RKO (cell line): Measurements from ENCODE around the gene PSAPL1.
A peak's percentile ranks its signal among the peaks of the same experiment; 100 is the strongest.

Experiments
- DNase-seq: peaks from one replicate; pipeline ENCODE4 v3.0.0-alpha.2; 2016; ENCODE audit warnings: low spot score

The PSAPL1 gene, protein sequence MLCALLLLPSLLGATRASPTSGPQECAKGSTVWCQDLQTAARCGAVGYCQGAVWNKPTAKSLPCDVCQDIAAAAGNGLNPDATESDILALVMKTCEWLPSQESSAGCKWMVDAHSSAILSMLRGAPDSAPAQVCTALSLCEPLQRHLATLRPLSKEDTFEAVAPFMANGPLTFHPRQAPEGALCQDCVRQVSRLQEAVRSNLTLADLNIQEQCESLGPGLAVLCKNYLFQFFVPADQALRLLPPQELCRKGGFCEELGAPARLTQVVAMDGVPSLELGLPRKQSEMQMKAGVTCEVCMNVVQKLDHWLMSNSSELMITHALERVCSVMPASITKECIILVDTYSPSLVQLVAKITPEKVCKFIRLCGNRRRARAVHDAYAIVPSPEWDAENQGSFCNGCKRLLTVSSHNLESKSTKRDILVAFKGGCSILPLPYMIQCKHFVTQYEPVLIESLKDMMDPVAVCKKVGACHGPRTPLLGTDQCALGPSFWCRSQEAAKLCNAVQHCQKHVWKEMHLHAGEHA

DNA sequence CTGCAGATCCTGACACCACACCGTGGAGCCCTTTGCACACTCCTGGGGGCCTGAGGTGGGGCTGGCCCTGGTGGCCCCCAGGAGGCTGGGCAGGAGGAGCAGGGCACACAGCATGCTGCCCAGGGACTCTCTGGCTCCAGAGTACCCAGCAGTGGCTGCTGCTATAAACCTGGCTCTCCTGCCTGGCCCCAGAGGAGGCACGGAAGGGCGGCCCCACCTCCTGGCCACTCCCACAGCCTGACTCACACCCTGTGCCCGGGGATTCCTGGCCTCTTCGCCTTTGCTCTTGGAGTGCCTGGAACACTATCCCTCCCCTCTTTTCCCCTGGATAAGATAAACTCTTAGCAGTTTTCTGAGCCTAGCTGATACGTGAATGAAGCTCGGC lies at the start of gene PSAPL1:
TSS of gene PSAPL1 (minus strand) at position 165 of the 385 bp plus-strand sequence. CDS start at position 114, 51 bp downstream.
- DNase-seq: peak; percentile 16

DNA sequence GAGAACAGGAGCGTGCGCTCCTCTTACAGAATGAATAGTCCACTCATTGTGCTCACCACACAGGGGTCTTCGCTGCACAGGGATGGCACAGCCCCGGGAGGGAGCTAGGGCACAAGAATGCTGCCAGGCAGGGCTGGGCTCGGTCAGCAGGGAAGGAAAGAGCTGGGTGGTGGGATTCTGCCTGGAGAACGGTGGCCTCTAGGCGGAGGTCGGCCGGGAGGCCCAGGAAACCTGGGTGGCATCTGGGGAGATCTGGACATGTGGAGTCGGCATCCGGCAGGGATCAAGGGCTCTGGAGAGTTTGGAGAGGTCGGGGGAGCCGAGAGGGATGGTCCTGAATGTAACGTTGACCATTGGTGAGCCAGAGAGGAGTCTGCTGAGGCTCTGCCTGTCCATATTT lies 46.5 kb upstream of the PSAPL1 start:
- no peak for DNase-seq

DNA sequence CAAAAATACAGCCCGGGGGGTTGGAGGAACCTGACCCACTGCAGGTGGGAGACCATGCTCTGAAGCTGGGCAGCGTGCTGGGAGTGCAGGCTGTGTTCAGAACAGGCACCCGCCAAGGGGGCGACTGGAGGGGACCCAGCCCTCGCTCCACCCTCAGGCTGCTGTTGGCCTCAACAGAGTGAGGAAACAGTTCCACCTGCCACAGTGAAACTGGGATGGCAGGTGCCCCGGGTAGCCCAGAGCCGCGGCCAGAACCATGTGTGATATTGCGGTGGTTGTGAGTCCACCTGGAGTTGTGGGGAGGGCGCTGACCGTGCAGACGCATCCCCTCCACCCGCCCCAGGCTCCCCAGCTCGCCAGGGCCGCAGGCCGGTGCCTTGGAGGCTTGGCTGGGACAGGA lies 45.7 kb upstream of the PSAPL1 start:
- DNase-seq: no peak

DNA sequence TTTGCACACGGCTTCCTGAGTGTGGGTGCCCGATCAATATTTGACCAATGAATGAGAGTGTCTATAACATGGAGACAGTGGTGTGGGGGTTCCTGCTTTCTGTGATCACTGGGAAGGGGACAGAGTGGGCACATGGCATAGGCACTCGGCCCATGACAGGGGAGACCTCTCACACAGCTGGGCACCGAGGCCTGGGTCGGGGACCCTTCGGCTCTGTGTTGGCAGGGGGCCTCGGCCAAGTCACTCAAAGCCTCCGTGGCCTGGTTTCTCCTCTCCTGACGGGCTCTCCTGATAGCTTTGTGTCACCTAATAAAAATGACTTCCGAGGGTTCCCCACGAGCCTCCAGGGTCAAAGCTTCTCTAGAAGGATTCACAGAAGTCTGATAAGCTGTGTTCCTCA lies 43.9 kb upstream of the PSAPL1 start:
- no peak for DNase-seq

DNA sequence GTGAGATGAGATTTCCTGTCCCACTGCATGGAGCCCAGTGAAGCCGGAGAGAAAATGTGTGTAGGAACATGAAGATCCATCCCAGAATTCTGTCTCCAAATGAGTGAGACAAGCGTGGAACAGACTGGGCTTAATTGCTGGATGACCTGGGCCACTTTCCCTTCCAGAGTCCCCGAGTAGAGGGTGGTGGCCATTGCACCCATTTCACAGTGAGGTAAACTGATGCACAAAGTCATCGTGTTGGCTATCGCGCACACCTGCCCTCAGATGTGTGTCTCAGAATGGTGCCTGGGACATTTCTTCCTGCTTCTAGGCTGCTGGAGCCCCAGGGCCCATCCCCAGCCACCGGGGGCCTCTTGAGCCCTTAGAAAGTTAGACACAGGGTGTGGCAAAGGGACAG lies 43.0 kb upstream of the PSAPL1 start:
- no peak for DNase-seq

DNA sequence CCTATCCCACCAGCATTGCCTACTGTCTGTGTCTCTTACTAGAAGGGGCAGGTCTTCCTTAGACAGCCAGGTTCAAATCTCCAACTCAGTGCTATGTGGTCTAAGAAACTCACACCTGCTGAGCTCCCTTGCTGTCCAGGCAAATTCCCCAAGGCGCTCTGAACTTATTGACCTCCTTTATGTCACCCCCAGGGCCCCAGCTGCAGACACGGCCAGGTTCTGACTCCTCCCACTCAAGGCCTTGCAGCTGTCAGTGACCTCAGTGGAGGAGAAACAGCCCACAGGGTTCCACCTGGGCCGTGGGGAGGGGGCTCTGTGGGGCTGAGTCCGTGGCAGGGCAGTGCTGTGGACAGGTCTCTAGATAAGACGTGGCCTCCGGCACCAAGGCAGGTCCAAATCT lies 42.1 kb upstream of the PSAPL1 start:
- DNase-seq: no peak

DNA sequence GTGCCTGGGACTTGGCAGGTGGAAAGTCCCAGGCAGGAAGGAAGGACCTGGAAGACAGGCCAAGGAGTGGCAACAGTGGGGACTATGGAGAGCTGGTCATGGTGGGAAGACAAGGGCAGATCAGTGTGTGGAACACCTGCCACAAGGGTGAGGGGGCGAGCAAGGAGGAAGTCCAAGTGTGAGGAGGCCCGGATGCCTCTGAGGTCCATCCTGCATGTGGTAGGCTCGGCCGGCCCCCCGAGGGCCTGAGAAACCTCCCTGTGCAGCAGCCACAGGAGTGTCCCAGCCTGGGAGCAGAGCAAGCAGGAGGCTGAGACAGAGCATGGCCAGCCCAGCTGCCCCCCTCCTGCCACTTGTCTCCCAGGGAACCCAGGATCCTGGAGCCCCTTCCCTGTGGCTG lies 40.5 kb upstream of the PSAPL1 start:
- DNase-seq: no peak

DNA sequence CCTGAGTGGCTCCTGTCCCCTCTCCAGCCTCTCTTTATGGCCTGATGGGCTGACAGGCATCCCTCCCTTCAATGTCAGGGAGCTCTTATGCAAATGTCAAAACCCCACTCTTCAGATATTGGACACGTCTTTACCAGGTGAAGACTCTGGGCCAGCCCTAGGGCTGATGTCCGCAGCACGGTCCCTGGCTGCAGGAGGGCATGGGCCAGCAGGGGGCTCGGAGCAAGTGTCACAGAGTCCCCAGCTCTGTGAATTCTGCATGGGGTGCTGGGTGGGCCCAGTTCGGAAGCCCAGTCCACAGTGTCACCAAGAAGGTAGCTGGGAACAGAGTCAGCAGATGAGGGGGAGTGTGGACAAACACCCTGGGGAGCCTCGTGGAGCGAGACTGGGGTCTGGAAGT lies 39.6 kb upstream of the PSAPL1 start:
- DNase-seq: no peak

DNA sequence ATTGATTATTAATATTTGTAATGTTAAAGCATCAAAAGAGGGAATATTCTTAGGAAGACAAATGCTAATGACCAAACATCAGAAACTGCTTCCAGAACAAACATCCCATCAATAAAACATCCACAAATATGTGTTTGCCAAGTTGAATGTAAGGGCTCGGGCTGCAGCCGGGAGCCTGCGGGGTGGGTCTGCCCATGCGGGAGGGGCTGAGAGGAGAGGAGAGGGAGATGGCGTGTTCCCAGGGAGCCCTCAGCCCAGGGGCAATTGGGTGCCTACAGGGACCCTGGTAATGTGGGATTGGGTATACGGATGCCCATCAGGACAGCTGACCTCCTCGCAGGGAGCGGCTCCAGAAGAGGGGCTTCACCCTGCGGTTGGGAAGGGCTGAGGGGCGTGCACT lies 38.4 kb upstream of the PSAPL1 start:
- DNase-seq: no peak

DNA sequence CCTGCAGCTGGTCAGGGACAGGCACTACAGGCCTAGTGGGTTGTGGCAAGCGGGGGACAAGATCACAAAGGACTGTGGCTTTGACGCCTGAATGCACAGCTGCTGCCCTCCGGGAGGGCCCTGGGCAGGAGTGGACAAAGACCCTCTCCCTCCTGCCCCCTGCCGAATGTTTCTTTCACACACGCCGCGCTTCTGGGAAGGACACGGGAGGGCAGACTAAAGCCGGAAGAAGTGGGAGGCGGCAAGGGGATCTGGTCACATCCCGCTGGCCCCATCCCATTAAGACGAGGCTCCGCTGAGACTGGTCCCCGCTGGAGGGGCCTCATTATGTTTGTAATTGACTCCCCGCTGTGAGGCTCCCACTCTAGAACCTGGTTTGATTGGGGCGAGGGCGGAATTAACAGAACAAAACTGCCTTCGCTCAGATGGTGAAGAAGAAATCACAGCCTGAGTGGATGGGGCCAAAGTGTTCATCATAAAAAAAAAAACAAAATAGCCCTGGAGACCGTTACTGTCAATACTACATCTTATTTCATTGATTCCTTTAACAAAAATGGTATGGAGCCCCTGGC lies 37.8 kb upstream of the PSAPL1 start:
- no peak for DNase-seq

DNA sequence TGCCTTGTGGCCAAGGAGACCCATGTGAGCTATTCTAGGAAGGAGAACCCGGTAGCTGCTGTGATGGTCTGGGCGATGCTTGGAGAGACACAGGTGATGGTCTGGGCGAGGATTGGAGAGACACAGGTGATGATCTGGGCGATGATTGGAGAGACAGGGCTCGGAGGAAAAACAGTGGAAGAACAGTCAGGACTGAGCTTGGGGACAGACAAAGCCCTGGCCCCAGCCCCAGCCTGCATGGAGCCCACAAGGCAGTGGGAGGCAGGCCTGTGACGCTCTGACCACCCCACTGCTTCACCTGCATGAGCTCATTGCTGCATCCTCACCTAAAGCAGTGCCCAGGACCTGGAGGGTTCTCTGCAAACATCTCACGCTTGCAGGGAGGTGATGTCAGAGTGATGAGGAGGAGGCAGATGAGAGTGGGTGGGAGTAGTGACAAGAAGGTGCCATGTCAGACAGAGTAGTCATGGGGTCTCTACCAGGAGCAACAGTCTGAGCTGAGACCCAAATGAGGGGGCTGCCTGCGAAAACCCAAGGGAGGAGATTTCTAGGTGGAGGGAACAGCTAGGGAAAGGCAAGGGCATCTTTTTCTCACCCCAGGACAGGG lies 35.9 kb upstream of the PSAPL1 start:
- no peak for DNase-seq

DNA sequence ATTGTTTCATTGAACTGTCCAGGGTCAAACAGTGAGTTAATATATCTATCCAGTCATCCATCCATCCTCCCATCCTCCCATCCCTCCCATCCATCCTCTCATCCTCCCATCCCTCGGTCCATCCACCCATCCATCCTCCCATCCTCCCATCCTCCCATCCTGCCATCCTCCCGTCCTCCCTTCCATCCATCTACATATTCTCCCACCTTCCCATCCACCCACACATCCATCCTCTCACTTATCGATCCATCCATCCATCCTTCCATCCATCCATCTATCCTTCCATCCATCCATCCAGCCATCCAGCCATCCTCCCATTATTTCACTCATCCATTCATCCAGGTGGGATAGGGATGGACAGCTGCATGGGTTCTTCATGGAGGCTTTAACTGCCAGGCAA lies 35.4 kb upstream of the PSAPL1 start:
- DNase-seq: no peak

DNA sequence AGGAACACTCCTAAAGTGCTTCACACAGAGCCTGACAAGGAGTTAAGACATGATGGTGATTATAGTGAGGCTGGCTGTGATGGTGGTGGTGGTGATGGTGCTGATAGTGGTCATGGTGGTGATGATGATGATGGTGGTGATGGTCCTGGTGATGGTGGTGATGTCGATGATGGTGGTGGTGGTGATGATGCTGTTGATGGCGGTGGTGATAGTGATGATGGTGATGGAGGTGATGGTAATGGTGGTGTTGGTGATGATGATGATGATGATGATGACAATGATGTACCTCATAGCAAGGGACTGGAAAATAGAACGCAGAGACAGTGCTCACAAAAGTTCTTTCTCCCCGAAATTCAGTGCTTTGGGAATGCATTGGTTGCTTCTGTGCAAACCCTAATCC lies 34.3 kb upstream of the PSAPL1 start:
- DNase-seq: no peak

DNA sequence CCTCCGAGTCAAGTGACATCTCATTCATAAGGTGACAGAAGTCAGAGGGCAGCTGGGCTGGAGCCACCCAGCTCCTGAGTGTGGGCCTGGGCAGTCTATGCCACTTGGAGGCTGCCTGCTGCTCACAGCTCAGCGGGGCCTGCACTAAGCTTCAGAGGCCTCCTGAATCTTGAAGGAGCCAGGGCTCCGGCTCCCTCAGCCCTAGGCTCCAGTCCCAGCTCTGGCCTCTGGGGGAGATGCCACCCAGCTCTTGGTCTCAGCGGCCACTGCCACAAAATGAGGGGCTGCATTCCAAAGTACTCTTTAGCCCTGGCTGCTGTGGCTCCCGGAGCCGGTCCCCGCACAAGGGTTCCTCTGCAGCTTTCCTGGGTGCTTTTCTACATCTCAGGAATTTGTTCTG lies 32.7 kb upstream of the PSAPL1 start:
- DNase-seq: no peak

DNA sequence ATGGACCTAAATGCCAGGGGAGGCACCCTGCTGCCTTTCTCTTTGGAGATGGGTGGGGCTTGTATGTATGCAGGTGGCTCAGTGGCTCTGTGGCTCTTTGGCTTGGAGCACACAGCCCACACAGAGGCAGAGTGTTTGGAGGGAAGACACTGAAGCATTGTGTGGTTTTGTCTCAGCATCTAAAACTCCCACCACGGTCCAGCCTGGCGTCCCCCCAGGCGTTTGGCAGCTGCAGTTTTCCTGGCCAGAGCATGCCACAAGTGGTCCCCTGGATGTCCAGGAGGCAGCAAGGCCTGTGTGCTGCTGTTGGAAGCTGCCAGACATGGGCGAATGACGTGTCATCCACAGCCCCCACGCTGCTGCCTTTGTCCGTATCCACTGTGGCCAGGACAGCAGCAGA lies 32.2 kb upstream of the PSAPL1 start:
- DNase-seq: no peak

DNA sequence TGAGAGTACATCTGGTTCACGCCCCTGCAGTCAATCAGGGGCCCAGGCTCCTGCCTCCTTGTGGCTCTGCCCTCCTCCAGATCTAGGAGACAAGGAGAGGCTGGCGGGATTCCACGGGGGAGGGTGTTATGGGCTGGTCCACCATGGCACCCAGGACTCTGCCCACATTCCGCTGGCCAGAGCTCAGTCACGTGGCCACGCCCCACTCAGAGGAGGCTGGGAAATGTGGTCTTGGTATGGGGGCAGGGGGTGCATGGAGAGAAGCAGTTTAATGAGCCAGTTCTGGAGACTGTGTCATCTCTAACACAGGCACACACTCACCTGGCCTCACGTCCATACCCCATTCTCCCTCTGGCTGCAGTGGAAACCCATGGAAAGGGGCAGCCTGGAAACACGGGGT lies 31.5 kb upstream of the PSAPL1 start:
- DNase-seq: no peak

DNA sequence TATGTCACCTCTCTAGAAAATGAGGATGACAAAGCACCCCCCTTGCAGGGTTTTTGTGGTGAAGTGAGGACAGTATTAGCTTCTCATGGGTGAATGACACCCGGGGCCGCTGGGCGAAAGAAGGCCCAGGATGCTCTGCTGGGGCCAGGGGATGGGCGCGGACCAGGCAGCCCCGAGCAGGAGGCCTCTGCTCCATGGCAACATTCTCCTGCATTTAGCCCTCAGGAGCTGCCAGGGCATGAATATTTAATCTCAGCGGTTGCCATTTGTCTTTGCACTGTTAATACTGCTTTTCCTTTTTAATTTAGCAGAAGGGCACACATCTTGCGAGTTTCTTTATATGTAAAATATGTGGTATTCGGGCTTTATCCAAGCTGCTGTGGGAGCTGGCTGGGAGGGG lies 30.3 kb upstream of the PSAPL1 start:
- DNase-seq: no peak

DNA sequence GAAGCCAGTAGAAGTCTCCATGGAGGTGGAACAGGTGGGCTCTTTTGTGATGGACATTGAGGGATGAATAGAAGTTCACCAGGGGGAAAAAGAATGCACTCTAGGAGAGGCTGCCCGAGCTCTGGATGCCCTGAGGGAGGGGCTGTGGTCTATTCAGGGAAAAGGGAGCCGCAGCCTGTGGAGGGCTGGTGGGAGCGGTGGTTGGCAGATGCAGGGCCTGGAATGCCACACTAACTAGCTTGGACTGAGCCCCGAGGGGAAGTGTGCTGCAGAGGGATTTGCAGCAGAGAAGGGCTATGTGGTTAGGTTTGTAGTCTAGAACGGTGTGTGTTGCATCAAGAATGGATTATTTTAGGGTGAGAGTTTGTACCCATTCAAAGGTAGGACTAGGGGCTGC lies 29.5 kb upstream of the PSAPL1 start:
- DNase-seq: no peak

DNA sequence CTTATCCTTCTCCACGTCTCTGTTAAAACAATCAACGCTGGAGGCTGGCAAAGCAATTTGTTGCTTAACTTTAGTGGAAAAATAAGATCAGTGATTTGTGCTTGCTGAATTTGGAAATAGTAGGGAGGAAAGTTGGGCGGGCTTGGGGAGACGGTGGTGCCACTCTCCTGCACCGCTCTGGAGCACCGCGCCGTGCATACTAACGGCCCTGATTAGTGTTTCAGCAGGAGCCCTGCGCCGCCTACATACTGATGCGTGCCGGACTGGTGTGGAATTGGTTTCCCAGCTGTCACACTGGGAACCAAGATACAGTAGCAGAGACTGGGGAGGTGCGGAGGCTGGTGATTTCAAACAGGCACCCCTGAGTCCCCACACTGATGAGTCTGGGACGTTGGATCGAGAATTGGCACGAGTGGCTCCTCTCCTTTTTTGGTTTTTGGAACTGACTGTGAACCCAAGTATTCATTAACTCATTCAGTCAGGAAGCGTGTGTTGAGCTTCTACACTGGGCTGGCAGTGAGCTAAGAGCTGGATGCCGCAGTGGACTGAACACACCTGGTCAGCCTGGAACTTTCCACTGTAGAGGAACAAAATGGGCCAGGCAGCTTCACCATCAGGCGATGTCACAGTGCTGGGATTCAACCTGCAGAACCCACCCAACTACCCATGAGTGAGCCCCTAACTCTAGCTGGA lies 29.0 kb upstream of the PSAPL1 start:
- DNase-seq: no peak

DNA sequence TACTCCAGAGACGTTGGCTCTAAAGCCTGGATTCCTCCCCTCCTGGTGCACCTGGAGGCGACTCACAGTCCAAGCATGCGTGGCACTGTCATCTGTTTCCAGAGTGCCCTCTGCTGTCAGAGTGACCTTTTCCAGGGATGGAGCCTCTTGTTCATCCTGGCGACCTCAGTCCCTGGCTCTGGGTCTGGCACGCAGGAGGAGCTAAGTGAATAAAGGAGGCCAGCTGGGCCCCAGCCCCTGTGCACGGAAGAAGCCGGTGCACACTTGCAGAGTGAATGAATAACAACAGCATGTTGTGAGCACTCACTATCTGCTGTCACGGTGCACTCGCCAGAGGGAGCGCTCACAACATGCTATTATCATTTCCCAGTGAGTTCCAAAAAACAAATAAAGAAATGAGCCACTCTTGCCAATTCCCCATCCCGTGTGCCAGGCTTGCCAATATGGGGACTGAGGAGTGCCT lies 27.8 kb upstream of the PSAPL1 start:
- peak; percentile 18 for DNase-seq

DNA sequence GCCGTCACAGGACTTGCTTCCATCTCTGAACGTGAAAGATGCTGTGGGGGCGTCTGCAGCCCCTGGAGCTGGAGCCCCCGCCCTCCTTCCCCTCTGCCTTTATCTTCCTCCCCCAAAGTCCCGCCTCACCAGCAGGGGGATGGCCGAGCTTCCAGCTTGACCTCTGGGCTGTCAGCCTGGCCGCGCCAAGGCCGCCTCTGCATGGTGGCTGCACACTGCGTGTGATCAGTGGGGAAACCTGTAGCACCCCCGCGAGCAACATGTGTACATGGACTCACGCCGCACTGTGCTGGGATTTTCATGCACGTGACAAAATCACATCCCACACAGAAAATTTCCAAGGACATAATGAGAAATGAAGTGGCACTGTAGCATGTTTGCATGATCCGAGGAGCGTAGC lies 26.5 kb upstream of the PSAPL1 start:
- no peak for DNase-seq

DNA sequence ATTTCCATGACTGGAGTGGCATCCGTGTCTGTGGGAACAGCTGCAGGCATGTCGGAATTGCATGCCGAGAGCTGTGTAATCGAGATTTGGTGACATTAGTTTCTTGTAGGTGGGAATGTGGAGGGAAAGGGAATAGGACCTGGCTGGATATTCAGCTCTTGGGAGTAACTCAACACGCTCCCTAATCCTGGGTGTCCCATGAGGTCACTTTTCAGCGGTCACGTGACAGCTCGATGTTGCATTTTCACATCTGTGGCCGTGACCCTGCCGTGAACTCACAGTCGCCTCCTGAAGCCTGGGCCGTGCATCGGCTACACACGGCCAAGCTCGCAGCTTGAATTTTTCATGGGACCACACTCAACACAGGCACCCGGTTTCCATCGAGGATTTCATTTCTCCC lies 25.8 kb upstream of the PSAPL1 start:
- no peak for DNase-seq

DNA sequence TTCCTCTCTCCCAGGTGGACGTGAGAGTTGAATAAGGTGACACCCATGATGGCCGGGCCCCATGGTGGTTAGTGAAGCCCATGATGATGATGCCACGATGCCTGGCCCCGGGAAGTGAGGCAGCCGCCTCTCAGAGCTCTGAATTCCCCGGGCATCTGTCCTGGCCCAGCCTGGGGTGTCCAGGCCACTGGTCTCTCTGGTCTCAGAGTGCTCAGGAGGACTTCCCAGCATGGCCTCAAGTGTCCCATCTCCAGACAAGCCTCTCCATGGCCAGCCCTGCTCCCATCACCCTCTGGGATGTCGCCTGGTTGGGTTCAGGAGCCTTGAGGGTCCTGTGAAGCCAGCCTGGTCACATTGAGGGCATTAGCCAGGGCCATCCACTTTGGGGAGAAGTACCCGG lies 24.7 kb upstream of the PSAPL1 start:
- no peak for DNase-seq
